Astrocyte of the cerebellum (primary cell): ENCODE results near the gene STK32C.

Source experiments
- DNase-seq: peaks from one replicate; pipeline ENCODE4 v3.0.0-alpha.2; 2011; ENCODE audit warnings: low read depth
- H3K4me3 ChIP-seq: 2 replicates; pipeline ENCODE4 v1.5.1; 2011; ENCODE audit warnings: mild to moderate bottlenecking, low read depth, low read length, moderate library complexity
- CTCF ChIP-seq: IDR thresholded peaks from 2 replicates; pipeline ENCODE4 v1.5.1; 2012; ENCODE audit warnings: low read length, low read depth, moderate library complexity, mild to moderate bottlenecking; ENCODE audit errors: missing control alignments
- in situ Hi-C: cut with HindIII; loops from 2 replicates; pipeline ENCODE4 v1.10.0; 2017; ENCODE audit warnings: low sequenced_read_pairs

The STK32C gene

GRCh38 chr10:132170561-132171361 lies 137.0 kb downstream of the STK32C start:
- DNase-seq: no peak
- TF ChIP-seq CTCF: no peak
- in situ Hi-C loops: no loop called here
- H3K4me3 ChIP-seq: no peak overlapping the region

DNA sequence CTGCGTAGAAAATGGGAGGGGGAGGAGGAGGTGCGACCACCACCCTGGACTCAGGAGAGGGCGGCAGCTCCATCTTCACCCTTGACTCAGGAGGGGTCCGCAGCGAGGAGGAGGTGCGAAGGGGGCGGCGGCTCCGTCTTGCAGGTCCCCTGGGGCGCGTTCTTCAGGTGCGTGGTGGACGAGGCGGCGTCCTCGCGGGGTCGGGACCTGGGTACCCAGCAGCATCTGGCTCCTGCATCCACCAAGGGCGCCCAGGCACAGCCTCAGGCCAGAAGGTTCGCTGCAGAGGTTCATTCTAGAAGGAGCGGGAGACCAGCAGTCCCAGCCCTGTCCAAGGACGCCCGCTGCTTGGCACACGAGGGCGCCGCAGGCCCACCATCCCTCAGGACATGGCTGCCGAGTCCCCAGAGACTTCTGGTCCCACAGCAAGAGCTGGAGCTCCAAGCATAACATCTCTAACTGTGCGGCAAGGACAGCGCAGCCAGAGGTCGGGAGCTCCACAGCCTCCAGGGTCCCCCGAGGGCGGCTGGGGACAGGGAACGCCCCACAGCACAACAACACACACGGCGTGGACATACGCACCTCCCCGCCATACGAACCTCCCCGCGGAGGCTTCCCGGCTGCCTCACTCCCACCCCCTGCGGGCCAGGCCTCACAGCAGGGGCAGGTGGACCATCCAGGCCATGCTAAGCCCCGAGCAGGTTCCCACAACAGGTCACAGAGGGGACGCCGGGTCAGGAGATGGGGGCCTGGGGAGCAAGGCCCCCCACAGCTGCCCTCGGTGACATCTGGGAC lies 137.8 kb downstream of the STK32C start:
- no peak for DNase-seq
- no peak overlapping the region for H3K4me3 ChIP-seq
- no peak for TF ChIP-seq CTCF
- in situ Hi-C loops: no loop called here

DNA sequence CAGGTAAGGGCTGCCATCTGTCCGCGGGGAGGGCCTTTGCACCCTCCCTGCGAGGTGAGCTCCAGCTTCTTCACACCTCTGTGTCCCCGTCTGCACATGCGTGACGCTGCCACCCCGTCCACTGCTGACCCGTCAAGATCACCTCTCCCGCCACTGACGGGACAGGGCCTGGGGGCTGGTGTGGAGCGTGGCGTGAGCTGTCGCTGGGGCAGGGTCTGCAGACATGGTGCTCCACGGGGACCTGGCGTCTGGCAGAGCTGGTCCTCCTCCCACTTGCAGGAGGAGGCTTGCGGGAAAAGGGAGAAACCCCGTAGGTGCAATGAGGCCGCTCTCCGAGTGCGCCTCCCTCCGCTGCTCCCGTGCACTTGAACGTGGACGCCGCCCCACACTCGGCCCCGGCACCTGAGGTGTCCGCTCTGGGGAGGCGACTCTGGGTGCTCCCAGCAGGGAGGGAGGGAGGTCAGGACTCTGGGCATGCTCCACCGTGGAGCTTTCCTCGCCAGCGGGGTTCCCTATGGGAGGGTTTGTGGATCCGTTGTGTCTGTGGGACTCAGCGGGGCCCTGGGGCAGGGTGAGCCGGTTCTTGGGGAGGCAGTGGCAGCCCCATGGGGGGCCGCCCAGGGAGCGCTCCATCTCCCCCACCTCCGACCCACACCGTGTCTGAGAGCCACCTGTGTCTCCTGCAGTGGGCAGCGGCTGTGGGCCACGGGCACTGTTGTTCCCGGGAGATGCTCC lies 138.6 kb downstream of the STK32C start:
- in situ Hi-C loops: no loop called here
- TF ChIP-seq CTCF: no peak
- H3K4me3 ChIP-seq: no peak overlapping the region
- DNase-seq: no peak

DNA sequence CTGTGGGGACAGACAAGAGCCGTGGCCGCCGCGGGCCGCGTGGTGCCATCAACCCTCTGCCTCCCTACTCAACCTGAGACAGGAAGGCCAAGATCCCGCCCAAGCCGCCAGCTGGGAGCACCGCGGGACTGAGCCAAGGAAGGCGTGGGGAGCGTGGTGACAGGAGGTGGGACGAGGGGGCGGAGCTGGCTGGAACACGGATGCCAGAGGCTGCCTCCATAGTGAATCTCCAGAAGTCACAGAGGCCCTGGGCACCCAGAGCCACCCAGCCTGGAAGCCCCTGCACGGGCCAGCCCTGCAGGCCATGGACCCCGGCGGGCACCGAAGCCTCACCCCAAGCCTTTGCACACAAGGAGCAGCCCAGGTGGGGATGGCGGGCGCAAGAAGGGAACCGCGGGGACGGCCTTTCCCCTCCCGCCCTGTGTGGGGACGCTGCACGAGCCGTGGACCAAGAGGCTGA lies 139.1 kb downstream of the STK32C start:
- in situ Hi-C loops: no loop called here
- DNase-seq: no peak
- H3K4me3 ChIP-seq: no peak overlapping the region
- TF ChIP-seq CTCF: no peak

GRCh38 chr10:132167976-132168375 lies 139.8 kb downstream of the STK32C start:
- no peak for DNase-seq
- in situ Hi-C loops: no loop called here
- TF ChIP-seq CTCF: no peak
- H3K4me3 ChIP-seq: no peak overlapping the region

- H3K4me3 ChIP-seq: no peak overlapping the region
- in situ Hi-C loops: no loop called here
- no peak for TF ChIP-seq CTCF
- DNase-seq: no peak
Observed at GRCh38 chr10:132167041-132167674, 140.6 kb downstream of the STK32C start.
